Inferior parietal cortex (tissue), 1 donor: ENCODE data around the gene LYPD8.
A peak's percentile ranks its signal among the peaks of the same experiment; 100 is the strongest.
"Not testable (repeated sequence)": the region's sequence is repeated elsewhere in the genome, so short reads cannot be mapped to it uniquely, and the experiment has no call there.

Source experiments
- DNase-seq: peaks from one replicate; pipeline ENCODE4 v3.0.0-alpha.2; 2016; ENCODE audit errors: extremely low spot score

Gene LYPD8, protein sequence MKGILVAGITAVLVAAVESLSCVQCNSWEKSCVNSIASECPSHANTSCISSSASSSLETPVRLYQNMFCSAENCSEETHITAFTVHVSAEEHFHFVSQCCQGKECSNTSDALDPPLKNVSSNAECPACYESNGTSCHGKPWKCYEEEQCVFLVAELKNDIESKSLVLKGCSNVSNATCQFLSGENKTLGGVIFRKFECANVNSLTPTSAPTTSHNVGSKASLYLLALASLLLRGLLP

DNA sequence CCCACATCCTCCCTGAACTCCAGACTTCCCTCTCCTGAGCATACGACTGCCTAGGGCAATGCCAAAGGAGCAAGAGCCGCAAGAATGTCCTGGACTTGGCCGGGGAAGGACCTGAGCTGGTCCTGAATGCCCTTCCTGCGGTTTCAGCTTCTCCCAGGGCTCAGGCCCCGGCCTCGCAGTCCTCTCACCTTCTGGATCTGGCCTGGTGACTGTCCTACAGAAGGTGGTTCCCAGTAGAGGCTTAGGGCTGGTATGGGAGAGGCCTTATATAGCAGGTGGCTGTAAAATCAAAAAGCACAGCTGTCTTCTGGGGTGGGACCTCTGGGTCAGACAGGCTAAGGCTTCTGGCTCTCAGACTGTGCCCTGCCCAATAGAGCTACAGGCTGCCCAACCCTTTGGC, at the start of gene LYPD8:
Gene LYPD8 (minus strand): TSS at position 243 of the 400 bp plus-strand sequence. CDS start 4,678 bp downstream, outside the sequence.
- DNase-seq, result no peak

DNA sequence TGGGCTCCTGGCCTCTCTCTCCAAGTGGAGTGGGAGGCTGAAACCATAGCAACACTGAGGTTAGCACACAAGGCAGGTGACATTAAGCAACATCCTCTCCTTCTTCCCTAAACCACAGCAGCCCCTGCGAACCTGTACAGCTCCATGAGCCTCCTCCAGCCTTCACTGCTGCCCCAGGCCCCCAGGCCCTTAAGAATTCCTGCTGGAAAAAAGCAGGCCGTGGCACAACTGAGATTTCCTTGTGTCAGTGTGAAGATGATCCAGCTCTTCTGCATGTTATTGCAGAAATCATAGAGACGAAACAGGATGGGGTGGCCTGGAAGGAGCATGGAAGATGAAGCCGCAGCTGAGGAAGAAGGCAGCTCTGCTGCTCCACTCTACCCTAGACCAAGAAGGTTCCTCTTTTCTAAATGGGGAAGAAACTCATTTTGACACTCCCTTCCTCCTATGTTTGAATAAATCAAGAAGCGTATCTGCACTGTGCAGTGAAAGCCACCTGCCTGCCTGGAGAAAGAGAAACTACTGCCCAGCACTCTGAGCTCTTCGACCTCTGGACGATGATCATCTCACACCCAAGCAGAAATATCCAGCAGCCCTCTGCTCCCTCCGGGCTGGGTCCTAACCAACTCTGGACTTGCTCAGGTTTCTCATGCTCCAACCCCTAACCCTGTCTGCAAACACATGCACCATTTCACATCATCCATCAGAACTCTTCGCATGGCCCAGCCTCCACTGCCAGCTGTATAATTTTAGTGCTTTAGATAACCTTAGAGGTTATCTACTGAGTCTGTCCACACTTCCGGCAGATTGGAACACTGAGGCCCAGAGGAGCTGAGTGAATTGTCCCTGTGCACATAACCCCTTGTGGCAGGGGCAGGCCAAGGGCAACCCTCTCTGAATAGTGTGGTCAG, 49.5 kb upstream of the LYPD8 start:
- DNase-seq, result peak; percentile 10

DNA sequence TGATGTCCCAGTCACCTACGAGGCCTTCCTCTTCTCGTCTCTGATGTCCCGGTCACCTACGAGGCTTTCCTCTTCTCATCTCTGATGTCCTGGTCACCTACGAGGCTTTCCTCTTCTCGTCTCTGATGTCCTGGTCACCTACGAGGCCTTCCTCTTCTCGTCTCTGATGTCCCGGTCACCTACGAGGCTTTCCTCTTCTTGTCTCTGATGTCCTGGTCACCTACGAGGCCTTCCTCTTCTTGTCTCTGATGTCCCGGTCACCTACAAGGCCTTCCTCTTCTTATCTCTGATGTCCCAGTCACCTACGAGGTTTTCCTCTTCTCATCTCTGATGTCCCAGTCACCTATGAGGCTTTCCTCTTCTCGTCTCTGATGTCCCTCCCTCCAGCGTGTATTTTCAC, 47.9 kb upstream of the LYPD8 start:
- DNase-seq, result not testable (repeated sequence)

DNA sequence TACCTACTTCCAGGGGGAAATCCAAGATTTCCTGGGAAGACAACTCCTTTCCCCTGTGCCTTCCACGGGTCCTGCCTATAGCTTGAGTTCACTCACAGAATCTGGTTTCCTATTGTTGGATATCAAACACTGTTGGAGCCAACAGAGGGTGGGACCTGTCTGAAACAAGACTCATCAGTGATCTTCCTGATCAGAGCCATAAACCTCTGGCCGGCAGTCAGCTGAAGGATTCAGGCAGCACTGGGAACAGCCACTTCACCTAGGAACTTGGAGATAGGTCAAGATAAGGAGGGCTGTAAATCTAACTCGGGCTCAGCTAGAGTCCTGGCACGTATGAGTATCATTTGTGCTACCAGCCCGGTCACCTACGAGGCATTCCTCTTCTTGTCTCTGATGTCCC, 46.9 kb upstream of the LYPD8 start:
- DNase-seq, result no peak

DNA sequence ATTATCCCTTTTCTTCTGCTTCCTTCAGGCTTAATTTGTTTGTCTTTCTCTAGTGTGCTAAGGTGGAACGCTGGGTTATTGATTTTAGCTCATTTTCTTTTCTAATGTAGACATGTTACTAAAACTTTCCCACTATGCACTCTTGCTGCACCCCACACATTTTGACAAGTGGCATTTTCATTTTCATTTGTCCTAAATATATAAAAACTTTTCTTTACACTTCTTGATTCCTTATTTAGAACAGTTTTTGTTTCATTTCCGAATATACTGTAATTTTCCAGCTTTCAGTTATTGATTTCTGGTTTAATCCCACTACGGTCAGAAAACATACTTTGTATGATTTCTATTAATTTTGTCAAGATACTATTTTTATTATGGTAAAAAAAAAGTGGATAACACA, 44.9 kb upstream of the LYPD8 start:
- DNase-seq, result no peak

GRCh38 chr1:248798791-248799190, 43.2 kb upstream of the LYPD8 start:
- DNase-seq, result no peak

DNA sequence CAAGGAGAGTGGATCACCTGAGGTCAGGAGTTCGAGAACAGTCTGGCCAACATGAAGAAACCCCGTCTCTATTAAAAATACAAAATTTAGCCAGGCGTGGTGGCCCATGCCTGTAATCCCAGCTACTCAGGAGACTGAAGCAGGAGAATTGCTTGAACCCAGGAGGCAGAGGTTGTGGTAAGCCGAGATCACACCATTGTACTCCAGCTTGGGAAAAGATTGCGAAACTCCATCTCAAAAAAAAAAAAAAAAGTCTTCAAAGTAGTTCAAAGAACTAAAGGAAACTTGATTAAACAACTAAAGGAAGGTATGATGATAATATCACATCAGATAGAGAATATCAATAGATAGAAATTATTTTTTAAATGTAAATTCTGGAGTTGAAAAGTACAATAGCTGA, 39.1 kb upstream of the LYPD8 start:
- DNase-seq, result not testable (repeated sequence)

- no peak for DNase-seq
These were observed 38.0 kb upstream of the LYPD8 start for GRCh38 chr1:248793592-248793991.

- no peak for DNase-seq
These were observed 36.8 kb upstream of the LYPD8 start for GRCh38 chr1:248792342-248792741.

GRCh38 chr1:248791010-248791409, 35.5 kb upstream of the LYPD8 start:
- DNase-seq, result no peak

DNA sequence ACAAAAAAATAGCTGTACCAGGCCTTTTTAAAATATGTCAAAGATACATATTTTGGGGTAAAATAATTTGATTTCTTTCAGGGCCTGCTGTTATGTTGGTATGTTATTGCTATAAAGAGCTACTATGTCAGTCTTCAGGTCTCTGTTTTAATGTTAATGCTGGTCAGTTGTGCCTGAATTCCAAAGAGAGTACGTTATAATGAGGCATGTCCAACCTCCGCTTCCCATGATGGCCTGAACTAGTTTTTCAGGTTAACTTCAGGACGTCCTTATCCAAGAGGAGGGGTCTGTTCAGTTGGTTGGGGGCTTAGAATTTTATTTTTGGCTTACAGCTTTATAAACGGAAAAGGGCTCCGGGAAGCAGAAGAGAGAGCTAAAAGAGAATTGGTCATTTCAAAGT, 34.9 kb upstream of the LYPD8 start:
- no peak for DNase-seq

DNA sequence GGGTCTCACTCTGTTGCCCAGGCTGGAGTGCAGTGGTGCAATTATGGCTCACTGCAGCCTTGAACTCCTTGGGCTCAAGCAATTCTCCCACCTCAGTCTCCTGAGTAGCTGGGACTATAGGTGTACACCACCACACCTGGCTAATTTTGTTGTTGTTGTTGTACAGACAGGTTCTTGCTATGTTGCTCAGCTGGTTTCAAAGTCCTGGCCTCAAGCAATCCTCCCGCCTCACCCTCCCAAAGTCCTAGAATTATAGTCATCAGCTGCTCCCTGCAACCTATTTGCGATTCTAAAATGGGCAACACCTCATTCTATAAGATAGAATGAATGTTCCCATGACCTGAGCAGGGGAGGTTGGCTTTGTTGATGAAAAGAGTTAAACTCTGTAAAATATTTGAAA, 33.8 kb upstream of the LYPD8 start:
- DNase-seq, result not testable (repeated sequence)

GRCh38 chr1:248788327-248788726, 32.8 kb upstream of the LYPD8 start:
- no peak for DNase-seq

GRCh38 chr1:248787430-248787829, 31.9 kb upstream of the LYPD8 start:
- DNase-seq, result no peak

DNA sequence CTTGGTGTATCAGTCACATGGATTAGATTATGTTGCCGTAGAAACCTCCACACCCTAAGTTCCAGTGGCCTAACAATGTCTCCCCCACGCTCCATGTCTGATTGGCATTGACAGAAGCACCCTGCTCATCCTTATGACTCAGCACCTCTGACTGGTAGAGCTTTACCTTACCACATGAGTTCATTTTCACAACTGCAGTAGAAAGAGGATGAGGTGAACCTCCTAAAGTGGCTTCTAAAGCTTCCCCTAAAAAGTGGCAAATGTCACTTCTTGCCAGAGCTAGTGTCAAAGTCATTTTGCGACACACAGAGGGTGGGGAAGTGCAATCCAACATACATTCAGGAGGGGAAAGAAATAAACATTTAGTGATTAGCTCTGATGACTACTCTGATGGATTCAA, 30.6 kb upstream of the LYPD8 start:
- no peak for DNase-seq

GRCh38 chr1:248783367-248783766, 27.8 kb upstream of the LYPD8 start:
- no peak for DNase-seq

- DNase-seq, result no peak
These were observed 27.0 kb upstream of the LYPD8 start for GRCh38 chr1:248782416-248783141.

GRCh38 chr1:248779350-248779749, 23.8 kb upstream of the LYPD8 start:
- no peak for DNase-seq

DNA sequence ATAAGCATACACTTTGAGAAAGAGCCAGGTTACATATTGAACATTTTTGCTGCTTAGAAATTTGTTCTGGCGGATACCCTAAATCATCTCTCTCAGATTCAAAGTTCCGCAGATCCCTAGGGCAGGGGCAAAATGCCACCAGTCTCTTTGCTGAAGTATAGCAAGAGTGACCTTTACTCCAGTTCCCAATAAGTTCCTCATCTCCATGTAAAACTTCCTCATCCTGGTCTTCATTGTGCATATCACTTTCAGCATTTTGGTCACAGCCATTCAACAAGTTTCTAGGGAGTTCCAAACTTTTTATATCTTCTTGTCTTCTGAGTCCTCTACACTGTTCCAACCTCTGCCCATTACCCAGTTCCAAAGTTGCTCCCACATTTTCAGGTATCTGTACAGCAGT, 23.3 kb upstream of the LYPD8 start:
- DNase-seq, result no peak

GRCh38 chr1:248776991-248777390, 21.4 kb upstream of the LYPD8 start:
- DNase-seq, result no peak

DNA sequence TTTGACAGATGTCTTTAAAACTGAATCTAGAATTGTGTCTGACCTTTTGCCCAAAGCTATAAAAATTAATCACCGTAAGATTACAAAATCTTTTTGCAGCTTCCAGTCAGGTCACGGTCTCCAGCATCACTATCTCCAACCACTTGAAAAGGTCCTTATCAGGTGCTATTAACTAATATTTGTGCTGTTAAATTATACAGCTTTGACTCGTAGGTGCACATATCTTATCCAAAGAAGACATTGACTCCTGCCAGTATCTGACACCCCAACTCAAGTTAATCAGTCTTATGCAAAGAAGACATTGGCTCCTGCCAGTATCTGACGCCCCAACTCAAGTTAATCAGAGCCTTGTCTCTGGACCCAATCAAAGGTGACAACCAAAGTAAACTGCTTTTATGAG, 19.9 kb upstream of the LYPD8 start:
- no peak for DNase-seq

DNA sequence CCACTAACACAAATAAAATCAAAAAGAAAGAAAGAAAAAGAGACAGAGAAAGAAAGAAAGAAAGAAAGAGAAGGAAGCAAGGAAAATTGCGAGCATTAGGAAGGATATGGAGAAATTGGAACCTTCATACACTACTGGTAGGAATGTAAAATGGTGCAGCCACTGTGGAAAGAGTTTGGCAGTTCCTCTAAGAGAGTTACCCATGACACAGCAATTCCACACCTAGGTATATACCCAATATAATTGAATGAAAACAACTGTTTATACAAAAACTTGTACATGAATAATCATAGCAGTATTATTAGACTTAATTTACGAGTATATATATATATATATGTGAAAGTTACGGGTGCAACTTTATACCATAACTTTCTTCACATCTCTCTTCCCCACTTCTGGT, 4.1 kb upstream of the LYPD8 start:
- no peak for DNase-seq

- DNase-seq, result no peak
These were observed 2.8 kb upstream of the LYPD8 start for GRCh38 chr1:248758352-248758751.
